ENCODE data around the gene PPP1R8. TPM values are rescaled to one million over a fixed set of nuclear protein-coding genes. Genes with fewer than 3 reads are reported as not detected.

The PPP1R8 gene
- total RNA-seq, 1 experiment from 2014 or later = 38.4 TPM

GRCh38 chr1:27865821-27866220, 35.2 kb downstream of the PPP1R8 start:
- no TSS peak for BruUV-seq (replicated peaks)
- TF ChIP-seq CTCF (conservative IDR thresholded peaks at IDR 0.05) (no peak), EZH2 (IDR thresholded peaks at IDR 0.05; ENCODE audit: low read depth) (no peak)
- no peaks in the 10 kb centered on the region for H3K79me2 ChIP-seq (ENCODE audit: low read depth)
- intact Hi-C loops (cut with micrococcal nuclease; ENCODE audit: unreplicated experiment) = no loop called here
- ChIA-PET CTCF (no interaction called here), POLR2A (ENCODE audit: unreplicated experiment) (no interaction called here)
- H3K4me2 ChIP-seq = no peak overlapping the region
- no peak overlapping the region for H3K27ac ChIP-seq
- no peak overlapping the region for H3K4me3 ChIP-seq
- H2AFZ ChIP-seq = no peak overlapping the region
- no peaks in the 10 kb centered on the region for H3K27me3 ChIP-seq (ENCODE audit: insufficient read depth, low read depth)
- H4K20me1 ChIP-seq (ENCODE audit: insufficient read depth) = no peaks in the 10 kb centered on the region
- peaks cover 25% of the 10 kb centered on the region for H3K4me1 ChIP-seq (replicated peaks; ENCODE audit: insufficient read depth)
- no peaks in the 10 kb centered on the region for H3K9me3 ChIP-seq (ENCODE audit: insufficient read depth, low read depth)
- peaks cover 12% of the 10 kb centered on the region; the same call in 1 of the 2 replicates for H3F3A ChIP-seq (ENCODE audit: insufficient read depth, low read depth)
- no peaks in the 10 kb centered on the region for H3K36me3 ChIP-seq (ENCODE audit: low read depth)
- no peaks in the 10 kb centered on the region for H3K9me2 ChIP-seq (ENCODE audit: insufficient read depth)
- DNase-seq = no peak

GRCh38 chr1:27868556-27868931, 38.0 kb downstream of the PPP1R8 start:
- Histone ChIP-seq H3K4me1 (replicated peaks; ENCODE audit: insufficient read depth) (peaks cover 14% of the 10 kb centered on the region), H3K27ac (no peak overlapping the region), H3K27me3 (ENCODE audit: insufficient read depth, low read depth) (no peaks in the 10 kb centered on the region), H4K20me1 (ENCODE audit: insufficient read depth) (no peaks in the 10 kb centered on the region), H3F3A (ENCODE audit: insufficient read depth, low read depth) (peaks cover 9% of the 10 kb centered on the region; the same call in 1 of the 2 replicates), H3K9me3 (ENCODE audit: insufficient read depth, low read depth) (no peaks in the 10 kb centered on the region), H3K4me3 (no peak overlapping the region), H3K79me2 (ENCODE audit: low read depth) (no peaks in the 10 kb centered on the region), H3K36me3 (ENCODE audit: low read depth) (no peaks in the 10 kb centered on the region), H3K9me2 (ENCODE audit: insufficient read depth) (no peaks in the 10 kb centered on the region), H3K4me2 (no peak overlapping the region), H2AFZ (no peak overlapping the region)
- ChIA-PET CTCF (no interaction called here), POLR2A (ENCODE audit: unreplicated experiment) (no interaction called here)
- DNase-seq = no peak
- intact Hi-C loops (cut with micrococcal nuclease; ENCODE audit: unreplicated experiment) = no loop called here
- no TSS peak for BruUV-seq (replicated peaks)
- no peak for TF ChIP-seq CTCF (conservative IDR thresholded peaks at IDR 0.05)
- TF ChIP-seq EZH2 (IDR thresholded peaks at IDR 0.05; ENCODE audit: low read depth) = no peak

GRCh38 chr1:27868932-27869718, 38.5 kb downstream of the PPP1R8 start:
- no TSS peak for BruUV-seq (replicated peaks)

More at GRCh38 chr1:27868932-27869718, 38.5 kb downstream of the PPP1R8 start:
- peaks cover 6% of the 10 kb centered on the region; the same call in 1 of the 2 replicates for H3F3A ChIP-seq (ENCODE audit: insufficient read depth, low read depth)
- intact Hi-C loops (cut with micrococcal nuclease; ENCODE audit: unreplicated experiment) = no loop called here
- H4K20me1 ChIP-seq (ENCODE audit: insufficient read depth) = no peaks in the 10 kb centered on the region
- no peak overlapping the region for H3K4me2 ChIP-seq
- no peaks in the 10 kb centered on the region for H3K9me3 ChIP-seq (ENCODE audit: insufficient read depth, low read depth)
- H3K27me3 ChIP-seq (ENCODE audit: insufficient read depth, low read depth) = no peaks in the 10 kb centered on the region
- ChIA-PET POLR2A (ENCODE audit: unreplicated experiment) (no interaction called here), CTCF (no interaction called here)
- TF ChIP-seq EZH2 (IDR thresholded peaks at IDR 0.05; ENCODE audit: low read depth) (no peak), CTCF (conservative IDR thresholded peaks at IDR 0.05) (no peak)
- no peaks in the 10 kb centered on the region for H3K9me2 ChIP-seq (ENCODE audit: insufficient read depth)
- peaks cover 9% of the 10 kb centered on the region for H3K4me1 ChIP-seq (replicated peaks; ENCODE audit: insufficient read depth)
- no peak overlapping the region for H3K4me3 ChIP-seq
- H3K79me2 ChIP-seq (ENCODE audit: low read depth) = no peaks in the 10 kb centered on the region
- no peak for DNase-seq
- no peak overlapping the region for H3K27ac ChIP-seq
- H2AFZ ChIP-seq = no peak overlapping the region
- H3K36me3 ChIP-seq (ENCODE audit: low read depth) = no peaks in the 10 kb centered on the region
